Rectal smooth muscle tissue (tissue), 1 donor: Measurements from ENCODE around the gene LITAFD.

Experiments
- H3K27ac ChIP-seq: one replicate; pipeline ENCODE4 v1.7.0; 2013; ENCODE audit warnings: low read depth, low read length, inconsistent platforms
- H3K27me3 ChIP-seq: one replicate; pipeline ENCODE4 v1.7.0; 2013; ENCODE audit warnings: low read length; ENCODE audit not compliant: control insufficient read depth, insufficient read depth
- H3K36me3 ChIP-seq: one replicate; pipeline ENCODE4 v1.7.0; 2013; ENCODE audit warnings: low read length; ENCODE audit not compliant: control insufficient read depth, insufficient read depth
- H3K4me1 ChIP-seq: one replicate; pipeline ENCODE4 v1.7.0; 2013; ENCODE audit warnings: low read length; ENCODE audit not compliant: control insufficient read depth, insufficient read depth
- H3K4me3 ChIP-seq: one replicate; pipeline ENCODE4 v1.7.0; 2013; ENCODE audit warnings: low read length
- H3K9ac ChIP-seq: one replicate; pipeline ENCODE4 v1.7.0; 2013; ENCODE audit warnings: low read length

The LITAFD gene

DNA sequence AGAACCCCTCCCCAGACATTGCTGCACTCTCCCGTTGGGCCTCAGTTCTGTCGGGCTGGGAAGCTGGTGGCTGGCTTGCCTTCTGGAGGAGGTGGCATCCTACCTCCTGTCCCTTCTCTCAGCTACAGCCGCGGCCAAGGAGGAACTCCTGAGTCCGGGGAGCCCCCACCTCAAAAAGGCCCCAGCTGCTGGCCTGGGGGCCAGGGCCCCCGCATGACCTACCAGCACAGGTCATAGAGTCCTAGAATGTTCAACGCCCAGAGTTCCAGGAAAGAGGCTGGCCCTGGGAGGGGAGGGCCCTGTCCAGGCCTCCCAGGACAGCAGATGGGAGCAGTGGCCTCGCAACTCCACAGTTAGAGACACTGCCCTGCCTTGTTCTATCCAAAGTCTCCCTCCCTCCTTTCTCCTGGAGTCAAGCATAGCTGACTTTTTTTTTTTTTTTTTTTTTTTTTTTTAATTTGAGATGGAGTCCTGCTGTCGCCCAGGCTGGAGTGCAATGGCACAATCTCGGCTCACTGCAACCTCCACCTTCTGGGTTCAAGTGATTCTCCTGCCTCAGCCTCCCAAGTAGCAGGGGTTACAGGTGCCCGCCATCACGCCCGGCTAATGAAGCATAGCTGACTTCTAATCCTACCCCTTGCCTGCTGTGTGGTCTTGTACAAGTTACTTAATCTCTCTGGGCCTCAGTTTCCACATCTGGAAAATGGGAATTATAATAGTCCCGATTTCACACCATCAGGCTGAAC is 20.4 kb upstream of the LITAFD start:
- Histone ChIP-seq H3K27me3 (no peaks in the 10 kb centered on the region), H3K4me1 (peaks cover 3% of the 10 kb centered on the region), H3K9ac (no peak overlapping the region), H3K36me3 (peaks cover 2% of the 10 kb centered on the region), H3K27ac (no peak overlapping the region), H3K4me3 (no peak overlapping the region)

DNA sequence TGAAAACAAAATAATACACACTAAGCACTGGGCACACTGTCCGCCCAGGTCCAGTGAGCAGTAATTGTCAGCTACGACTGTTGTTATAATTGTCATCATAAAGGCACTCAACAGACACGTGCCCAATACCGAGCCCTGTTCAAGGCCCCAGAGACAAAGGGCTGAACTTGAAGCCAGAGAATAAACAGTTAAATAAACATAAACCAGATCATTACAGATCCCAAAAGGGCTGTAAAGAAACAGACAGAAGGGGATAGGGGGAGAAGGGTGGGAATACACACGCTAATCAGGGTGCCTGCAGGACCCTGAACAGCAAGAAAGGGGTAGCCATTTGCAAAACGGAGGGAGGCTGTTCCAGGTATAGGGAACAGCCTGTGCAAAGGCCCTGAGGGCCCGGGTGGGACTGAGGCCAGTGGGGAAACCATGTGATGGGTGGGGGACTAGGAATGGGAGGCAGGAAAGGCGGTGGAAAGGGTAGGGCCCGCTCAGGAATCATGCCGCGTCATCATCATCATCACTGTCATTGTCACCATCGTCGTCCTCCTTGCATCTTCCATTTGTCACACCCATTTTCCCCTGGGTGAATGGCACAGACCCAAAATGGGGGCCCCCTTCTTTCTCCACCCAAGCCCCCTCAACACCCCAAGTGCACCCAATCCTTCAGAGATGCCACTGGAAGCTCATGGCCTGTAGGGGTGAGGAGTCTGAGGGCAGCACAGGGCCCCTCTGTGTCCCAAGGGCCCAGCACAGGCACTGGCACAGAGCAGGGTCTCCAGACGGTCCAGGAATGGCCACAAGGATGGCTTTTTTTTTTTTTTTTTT is 19.6 kb upstream of the LITAFD start:
- H3K9ac ChIP-seq, result no peak overlapping the region
- peaks cover 6% of the 10 kb centered on the region for H3K4me1 ChIP-seq

DNA sequence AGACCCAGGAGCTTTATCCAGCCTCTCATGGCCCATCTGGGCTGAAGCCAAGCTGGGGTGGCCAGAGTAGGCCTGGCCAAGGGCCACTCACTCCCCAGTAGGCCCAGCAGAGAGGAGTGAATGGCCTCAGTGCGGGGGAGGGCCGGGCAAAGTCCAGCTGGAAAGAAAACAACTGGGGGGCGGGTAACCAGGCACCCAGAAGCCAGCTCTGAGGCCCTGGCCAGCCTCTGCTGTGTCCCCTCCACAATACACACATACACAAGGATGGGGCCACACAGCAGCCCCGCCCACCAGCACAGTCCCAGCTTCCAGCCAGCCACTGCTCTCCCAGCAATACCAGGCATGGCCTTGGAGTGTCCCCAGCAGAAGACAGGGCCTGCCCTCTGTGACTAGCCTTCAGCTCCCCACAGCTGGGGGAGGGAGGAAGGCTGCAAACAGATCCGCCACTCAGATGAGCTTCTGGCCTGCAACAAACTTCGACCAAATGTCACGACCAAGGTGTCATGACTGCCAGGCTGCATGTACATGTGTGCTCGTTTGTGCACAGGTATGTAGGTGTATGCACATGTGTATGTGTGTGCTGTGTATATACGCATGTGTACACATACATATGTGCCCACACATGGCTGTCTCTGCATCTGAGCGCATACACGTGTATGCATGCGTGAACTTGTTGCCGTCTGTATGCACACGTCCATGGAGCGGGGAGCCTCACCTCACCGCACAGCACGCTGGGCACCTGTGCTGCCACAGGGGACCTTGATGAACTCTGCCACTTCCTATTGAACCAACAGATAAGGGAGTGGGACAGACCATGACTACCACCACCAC is 18.3 kb upstream of the LITAFD start:
- Histone ChIP-seq H3K27me3 (no peaks in the 10 kb centered on the region), H3K4me3 (no peak overlapping the region), H3K27ac (no peak overlapping the region), H3K9ac (no peak overlapping the region), H3K36me3 (no peaks in the 10 kb centered on the region), H3K4me1 (peaks cover 10% of the 10 kb centered on the region)

More for the DNA sequence above, 19.6 kb upstream of the LITAFD start:
- Histone ChIP-seq H3K4me3 (no peak overlapping the region), H3K27ac (no peak overlapping the region), H3K36me3 (peaks cover 2% of the 10 kb centered on the region), H3K27me3 (no peaks in the 10 kb centered on the region)

DNA sequence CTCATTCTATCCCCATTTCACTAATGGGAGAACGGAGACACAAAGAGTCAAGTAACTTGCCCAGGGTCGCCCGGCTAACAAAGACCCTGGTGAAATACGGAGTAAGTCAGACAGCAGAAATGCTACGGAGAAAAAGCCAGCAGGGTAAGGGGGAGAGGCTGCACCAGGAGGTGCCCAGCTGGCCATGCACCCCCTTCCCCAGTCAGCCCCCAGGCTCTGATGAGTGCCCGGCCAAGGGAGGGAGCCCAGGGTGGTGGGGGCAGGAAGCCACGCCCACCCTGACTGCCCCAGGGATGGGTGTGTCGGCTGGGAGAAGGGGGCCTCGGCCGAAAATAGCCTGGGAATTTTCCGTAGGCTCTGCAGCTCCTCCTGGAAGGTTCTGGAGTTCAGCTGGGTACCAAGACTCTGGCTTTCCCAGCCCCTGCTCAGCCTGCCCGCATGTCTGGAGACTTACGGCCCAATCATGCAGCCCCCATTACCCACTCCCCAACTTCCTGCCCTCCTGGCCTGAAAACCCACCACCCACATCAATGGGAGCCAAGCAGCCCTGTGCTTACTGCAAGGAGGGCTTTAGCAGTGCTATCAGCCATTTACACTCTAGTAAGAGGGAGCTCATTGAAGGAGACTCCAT is 17.6 kb upstream of the LITAFD start:
- Histone ChIP-seq H3K4me1 (peaks cover 12% of the 10 kb centered on the region), H3K9ac (no peak overlapping the region), H3K27me3 (no peaks in the 10 kb centered on the region), H3K4me3 (no peak overlapping the region), H3K27ac (no peak overlapping the region), H3K36me3 (no peaks in the 10 kb centered on the region)

DNA sequence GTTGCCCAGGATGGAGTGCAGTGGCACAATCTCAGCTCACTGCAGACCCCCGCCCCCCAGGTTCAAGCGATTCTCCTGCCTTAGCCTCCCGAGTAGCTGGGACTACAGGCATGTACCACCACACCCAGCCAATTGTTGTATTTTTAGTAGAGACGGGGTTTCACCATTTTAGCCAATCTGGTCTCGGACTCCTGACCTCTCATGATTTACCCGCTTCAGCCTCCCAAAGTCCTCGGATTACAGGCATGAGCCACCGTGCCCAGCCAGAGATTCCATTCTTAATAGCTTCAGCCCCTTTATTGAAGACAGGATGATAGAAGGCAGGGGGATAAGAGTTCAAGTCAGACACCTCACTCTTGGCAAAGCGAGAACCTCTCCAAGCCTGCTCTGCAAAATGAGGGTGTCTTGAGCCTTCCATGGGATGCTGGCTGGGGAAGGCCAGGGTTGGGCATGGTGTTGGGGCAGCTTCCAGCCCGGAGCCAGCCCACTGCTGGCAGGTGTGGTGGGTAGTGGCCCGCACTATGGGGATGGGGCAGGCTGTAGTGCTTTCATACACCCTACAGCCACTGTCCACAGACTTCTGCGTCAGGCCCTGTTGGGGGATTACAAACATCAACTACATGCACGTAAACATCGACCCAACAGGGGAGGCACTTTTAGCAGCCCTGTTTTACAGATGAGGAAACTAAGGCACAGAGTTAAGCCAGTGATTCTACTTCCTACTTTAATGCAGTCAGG is 16.8 kb upstream of the LITAFD start:
- H3K36me3 ChIP-seq, result no peaks in the 10 kb centered on the region
- H3K9ac ChIP-seq, result no peak overlapping the region
- no peak overlapping the region for H3K4me3 ChIP-seq
- no peak overlapping the region for H3K27ac ChIP-seq
- peaks cover 12% of the 10 kb centered on the region for H3K4me1 ChIP-seq
- no peaks in the 10 kb centered on the region for H3K27me3 ChIP-seq

DNA sequence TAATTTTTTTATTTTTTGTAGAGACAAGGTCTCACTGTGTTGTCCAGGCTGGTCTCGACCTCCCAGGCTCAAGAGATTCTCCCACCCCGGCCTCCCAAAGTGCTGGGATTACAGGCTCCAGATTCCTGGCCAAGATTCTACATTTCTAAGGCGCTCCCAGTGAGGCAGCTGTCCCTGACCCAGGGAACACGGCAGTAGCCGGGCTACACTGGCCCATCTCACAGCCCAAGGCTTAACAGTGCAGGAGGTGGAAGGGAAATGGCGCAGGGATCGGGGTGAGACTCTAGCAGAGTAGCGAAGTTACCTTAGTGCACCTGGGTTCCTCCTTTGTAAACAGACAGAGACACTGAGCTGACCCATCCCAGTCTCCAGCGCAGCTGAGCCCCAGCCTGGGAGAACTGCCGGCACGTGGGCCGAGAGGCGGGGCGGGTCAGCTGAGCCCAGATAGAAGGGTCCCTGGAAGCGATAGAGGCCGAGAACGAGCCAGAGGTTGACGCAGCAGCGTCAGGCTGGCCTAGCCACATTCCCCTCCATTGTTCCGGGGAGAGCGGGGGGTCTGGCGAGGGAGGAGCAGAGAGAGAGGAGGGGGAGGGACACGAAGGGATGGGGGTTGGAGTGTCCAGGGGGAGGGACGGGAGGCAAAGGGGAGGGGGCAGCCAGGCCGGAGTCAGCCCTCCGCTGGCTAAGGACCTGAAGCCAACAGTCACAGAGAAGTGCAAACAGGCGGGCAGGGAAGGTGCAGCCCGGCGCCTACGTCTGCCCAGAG is 15.8 kb upstream of the LITAFD start:
- H3K36me3 ChIP-seq, result no peaks in the 10 kb centered on the region
- H3K4me1 ChIP-seq, result peaks cover 12% of the 10 kb centered on the region
- no peaks in the 10 kb centered on the region for H3K27me3 ChIP-seq
- H3K4me3 ChIP-seq, result peak overlapping the region; percentile 85
- H3K27ac ChIP-seq, result peak overlapping the region; percentile 8
- no peak overlapping the region for H3K9ac ChIP-seq

DNA sequence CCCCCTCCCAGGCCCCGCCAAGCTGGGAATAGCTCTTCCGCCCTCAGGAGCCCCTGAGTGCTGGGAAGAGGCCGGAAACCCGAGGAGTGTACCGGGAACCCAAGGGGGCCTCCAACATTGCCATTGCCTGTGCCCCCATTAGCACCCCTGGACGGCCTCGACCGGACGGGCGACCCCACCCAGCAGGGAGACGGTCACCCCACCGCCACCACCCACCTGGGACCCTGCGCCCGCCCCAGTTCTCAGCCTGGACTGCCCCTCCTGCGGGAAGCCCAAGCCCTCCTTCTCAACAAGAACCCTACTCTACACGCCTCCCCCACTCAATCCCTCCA is 15.3 kb upstream of the LITAFD start:
- H3K4me3 ChIP-seq, result peak overlapping the region; percentile 85
- H3K27me3 ChIP-seq, result no peaks in the 10 kb centered on the region
- H3K36me3 ChIP-seq, result no peaks in the 10 kb centered on the region
- H3K27ac ChIP-seq, result peak overlapping the region; percentile 31
- H3K4me1 ChIP-seq, result peaks cover 12% of the 10 kb centered on the region
- peak overlapping the region; percentile 1 for H3K9ac ChIP-seq

DNA sequence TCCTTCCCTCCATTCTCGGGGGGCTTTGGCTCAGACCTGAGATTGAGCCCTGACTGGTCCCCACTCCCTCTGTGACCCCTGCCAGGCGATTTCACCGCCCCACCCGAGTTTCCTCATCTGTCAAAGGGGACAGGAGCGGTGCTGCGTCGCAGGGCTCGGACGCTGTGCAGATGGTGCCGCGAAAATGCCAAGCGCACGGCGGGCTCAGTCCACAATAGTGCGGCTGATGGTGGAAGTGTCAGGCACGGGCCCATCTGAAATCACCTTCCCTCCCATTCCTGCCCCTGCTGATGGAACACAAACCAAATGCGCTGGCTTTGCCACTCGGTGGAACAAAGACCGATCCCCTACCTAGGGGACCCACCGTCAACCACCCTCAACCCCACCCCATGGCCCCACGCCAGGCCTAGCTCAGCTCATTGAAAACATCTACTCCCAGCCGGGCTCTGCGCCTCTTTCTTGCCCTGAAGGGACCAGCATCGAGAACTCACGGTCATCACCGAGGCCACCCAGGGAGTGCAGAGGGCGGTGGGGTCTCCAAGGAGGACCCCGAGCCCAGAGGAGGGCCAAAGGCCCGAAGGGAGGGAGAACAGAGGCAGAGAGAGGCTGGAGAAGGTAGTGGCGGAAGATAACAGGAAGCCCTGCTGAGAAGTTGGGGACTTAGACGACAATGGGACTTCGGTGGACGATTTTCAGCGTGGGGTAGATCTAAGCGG is 14.8 kb upstream of the LITAFD start:
- peak overlapping the region; percentile 31 for H3K27ac ChIP-seq
- H3K36me3 ChIP-seq, result no peaks in the 10 kb centered on the region
- peak overlapping the region; percentile 85 for H3K4me3 ChIP-seq
- H3K9ac ChIP-seq, result peak overlapping the region; percentile 1
- no peaks in the 10 kb centered on the region for H3K27me3 ChIP-seq
- peaks cover 12% of the 10 kb centered on the region for H3K4me1 ChIP-seq

DNA sequence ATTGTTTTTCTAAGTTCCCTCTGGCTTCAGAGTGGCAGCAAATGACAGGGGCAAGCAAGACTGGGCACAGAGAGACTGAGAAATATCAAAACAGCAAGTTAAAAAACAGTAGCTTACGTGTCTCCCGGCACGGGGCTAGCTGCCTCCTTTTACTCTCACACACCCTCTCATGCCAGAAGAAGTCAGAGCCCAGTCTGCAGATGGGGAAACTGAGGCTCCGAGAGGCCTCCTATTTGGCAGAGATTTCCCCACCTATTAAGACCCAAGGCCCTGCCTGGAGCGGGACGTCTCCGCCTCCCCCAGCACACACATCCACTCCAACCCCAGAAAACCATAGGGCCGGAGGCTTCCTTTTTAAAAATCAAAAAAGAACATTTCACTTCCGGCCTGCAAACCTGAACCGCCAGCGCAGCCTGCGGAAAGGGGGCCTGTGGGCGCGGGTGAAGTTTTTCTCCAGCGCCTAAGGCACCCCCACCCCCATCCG is 14.2 kb upstream of the LITAFD start:
- Histone ChIP-seq H3K27me3 (no peaks in the 10 kb centered on the region), H3K27ac (peak overlapping the region; percentile 75), H3K4me3 (peak overlapping the region; percentile 85), H3K9ac (peak overlapping the region; percentile 1), H3K4me1 (peaks cover 12% of the 10 kb centered on the region), H3K36me3 (no peaks in the 10 kb centered on the region)

DNA sequence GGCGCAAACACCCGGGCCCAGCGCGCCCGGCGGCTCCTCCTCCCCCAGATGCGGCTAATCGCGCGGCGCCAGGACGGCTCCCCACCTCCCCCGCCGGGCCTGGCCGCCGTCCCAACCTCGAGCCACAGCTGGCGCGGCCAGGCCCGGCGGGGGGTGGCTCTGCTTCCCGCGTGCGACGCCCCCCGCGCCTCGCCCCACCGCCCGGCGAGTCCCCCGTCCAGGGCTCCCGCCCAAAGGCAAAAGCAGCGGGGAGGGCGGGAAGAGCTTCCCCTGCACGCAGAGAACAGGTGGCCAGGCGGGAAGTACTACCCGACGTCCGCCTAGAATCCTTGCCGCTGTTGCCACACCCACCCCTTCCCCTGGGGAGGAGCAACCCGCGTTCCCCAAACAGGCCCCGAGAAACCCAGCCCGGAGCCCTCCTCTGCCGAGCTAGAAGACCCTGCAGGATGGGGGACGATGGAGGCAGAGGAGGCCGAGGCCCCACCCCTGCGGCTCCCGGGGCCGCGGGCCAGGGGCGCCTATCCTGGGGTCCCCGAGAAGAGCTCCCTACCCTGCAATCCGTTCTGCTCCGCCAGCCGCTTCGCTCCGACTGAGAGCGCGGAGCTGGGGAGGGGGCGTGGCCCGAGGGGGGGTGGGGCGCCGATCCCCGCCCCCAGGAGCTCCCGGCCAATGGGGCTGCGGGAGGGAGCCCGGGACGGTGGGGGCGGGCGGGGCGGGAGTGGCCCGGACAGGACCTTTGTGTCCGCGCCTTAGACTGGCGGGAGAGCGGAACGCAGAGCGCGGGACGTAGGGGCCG is 13.5 kb upstream of the LITAFD start, which contains the start of gene CARHSP1:
TSS of gene CARHSP1 (minus strand) at position 591 of the 796 bp plus-strand sequence. CDS start 9,678 bp downstream, outside the sequence.
- H3K27ac ChIP-seq, result peak within 1 kb of the TSS; percentile 75
- no peaks in the 10 kb centered on the region for H3K36me3 ChIP-seq
- no peaks in the 10 kb centered on the region for H3K27me3 ChIP-seq
- peak within 1 kb of the TSS; percentile 8 for H3K9ac ChIP-seq
- peaks cover 12% of the 10 kb centered on the region for H3K4me1 ChIP-seq
- peak within 1 kb of the TSS; percentile 85 for H3K4me3 ChIP-seq
